Spleen (tissue), 7 donors: Measurements from ENCODE around the gene FBXO45.

ENCODE experiments used
- CTCF ChIP-seq, 11 experiments: fragments of 200-600 bp in 7 of 11; fragments of 450-650 bp in 4 of 11; sonication (generic) in 4 of 11; IDR thresholded peaks in 8 of 11; conservative IDR thresholded peaks in 3 of 11; 1 replicate in 7 of 11; 2 replicates in 4 of 11; pipeline versions ENCODE4 v1.4.0 to v1.8.0; 2016 to 2021; ENCODE audit warnings: antibody characterized with exemption in 11 of 11, inconsistent platforms in 4 of 11, mild to moderate bottlenecking in 1 of 11
- POLR2A ChIP-seq, 3 donors: fragments of 450-650 bp; IDR thresholded peaks; one replicate each; pipeline ENCODE4 v1.5.1; 2017; ENCODE audit warnings: antibody characterized with exemption in 3 of 3, mild to moderate bottlenecking in 1 of 3
- donor health status: DM: no; HTN: no; CAD: no; lungs with moderate emphysema.
- donor health status: DM: no; HTN: no; CAD: no.
- donor health status: DM: no; HTN: no; CAD: no.

GRCh38 chr3:196546537-196546936 lies 21.9 kb upstream of the FBXO45 start:
- TF ChIP-seq CTCF (IDR thresholded peaks at IDR 0.05 in 8 of 11, conservative IDR thresholded peaks at IDR 0.05 in 3 of 11) (no peak), POLR2A (IDR thresholded peaks at IDR 0.05) (no peak)
